IMR-90 (cell line): Measurements from ENCODE around the gene ERMARD.

Experiments
- BHLHE40 ChIP-seq: fragments of 150-350 bp; IDR thresholded peaks from 2 replicates; pipeline ENCODE4 v1.6.1; 2016; ENCODE audit warnings: mild to moderate bottlenecking, low read depth, low read length
- CEBPB ChIP-seq: IDR thresholded peaks from 2 replicates; pipeline ENCODE4 v1.6.1; 2012; ENCODE audit warnings: low read depth, low read length, improper control_type of control experiment
- CTCF ChIP-seq: conservative IDR thresholded peaks from 2 replicates; pipeline ENCODE4 v1.5.1; 2012; ENCODE audit warnings: mild to moderate bottlenecking, low read depth, low read length, improper control_type of control experiment
- ELK1 ChIP-seq: fragments of 150-350 bp; IDR thresholded peaks from 2 replicates; pipeline ENCODE4 v1.6.1; 2016; ENCODE audit warnings: low read depth, mild to moderate bottlenecking, low read length, moderate library complexity, borderline replicate concordance
- POLR2A ChIP-seq: IDR thresholded peaks from 2 replicates; pipeline ENCODE4 v1.6.1; 2012; ENCODE audit warnings: mild to moderate bottlenecking, low read depth, low read length
- RCOR1 ChIP-seq: IDR thresholded peaks from 2 replicates; pipeline ENCODE4 v1.6.1; 2012; ENCODE audit warnings: mild to moderate bottlenecking, low read length, improper control_type of control experiment; ENCODE audit not compliant: insufficient replicate concordance
- RFX5 ChIP-seq: IDR thresholded peaks from 2 replicates; pipeline ENCODE4 v1.8.0; 2012; ENCODE audit warnings: low read depth, mild to moderate bottlenecking, low read length, moderate library complexity
- USF2 ChIP-seq: fragments of 150-350 bp; IDR thresholded peaks from 2 replicates; pipeline ENCODE4 v1.6.1; 2017; ENCODE audit warnings: mild to moderate bottlenecking, antibody characterized with exemption, low read length, low read depth

- TF ChIP-seq CTCF, result no peak
- no peak for TF ChIP-seq CEBPB
- no peak for TF ChIP-seq POLR2A
- no peak for TF ChIP-seq RFX5
- TF ChIP-seq RCOR1, result no peak
- TF ChIP-seq USF2, result no peak
- TF ChIP-seq BHLHE40, result no peak
- TF ChIP-seq ELK1, result no peak
Observed at GRCh38 chr6:169752074-169752623, 727 bp downstream of the ERMARD start.
